ENCODE results near the gene OR6P1. TPM values are rescaled to one million over a fixed set of nuclear protein-coding genes. Genes with fewer than 3 reads are reported as not detected.
A peak's percentile ranks its signal among the peaks of the same experiment; 100 is the strongest.

OR6P1 gene
- total RNA-seq, 2 donors from 2014 or later, result not detected

GRCh38 chr1:158607296-158607695 is 36.9 kb upstream of the OR6P1 start:
- no peak overlapping the region for H3K4me3 Mint-ChIP-seq
- H3K27ac Mint-ChIP-seq, result no peak overlapping the region
- H3K36me3 Mint-ChIP-seq (ENCODE audit: low read depth), result no peaks in the 10 kb centered on the region
- H3K36me3 ChIP-seq (ENCODE audit: control insufficient read depth, insufficient read depth, low read length), result no peaks in the 10 kb centered on the region
- H3K9me3 Mint-ChIP-seq, result no peaks in the 10 kb centered on the region
- no peaks in the 10 kb centered on the region for H3K27me3 ChIP-seq (ENCODE audit: control insufficient read depth, insufficient read depth, low read length, poor library complexity, severe bottlenecking)
- H3K4me1 Mint-ChIP-seq, result peaks cover 2% of the 10 kb centered on the region
- H3K27me3 Mint-ChIP-seq (ENCODE audit: insufficient read depth), result peaks cover 2% of the 10 kb centered on the region
- H3K27ac ChIP-seq (ENCODE audit: low read depth, low read length), result no peak overlapping the region
- no peak overlapping the region for H3K4me3 ChIP-seq (ENCODE audit: low read length)
- H3K4me1 ChIP-seq (ENCODE audit: control insufficient read depth, insufficient read depth, low read length), result peaks cover 3% of the 10 kb centered on the region
- no peak for TF ChIP-seq CTCF (conservative IDR thresholded peaks at IDR 0.05)
- no peaks in the 10 kb centered on the region for H3K9me3 ChIP-seq (ENCODE audit: control insufficient read depth, low read length)
- DNase-seq, result peak; percentile 60
- H3K9ac ChIP-seq (ENCODE audit: extremely low read depth, low read length, poor library complexity, severe bottlenecking), result no peak overlapping the region
- WGBS, 2 experiments (ENCODE audit: insufficient coverage in 1 of 2, insufficient read length in 1 of 2), result 76 to 100% methylated on average over 1 of the region's 1 CpG

GRCh38 chr1:158604968-158605367 is 34.6 kb upstream of the OR6P1 start, which contains the start of gene OR10Z1:
OR10Z1 (plus strand) TSS chr1:158605268; CDS start chr1:158606439, 1,171 bp downstream.
- Histone ChIP-seq H3K9me3 (ENCODE audit: control insufficient read depth, low read length) (no peaks in the 10 kb centered on the region), H3K27me3 (ENCODE audit: control insufficient read depth, insufficient read depth, low read length, poor library complexity, severe bottlenecking) (no peaks in the 10 kb centered on the region), H3K36me3 (ENCODE audit: control insufficient read depth, insufficient read depth, low read length) (no peaks in the 10 kb centered on the region), H3K27ac (ENCODE audit: low read depth, low read length) (no peak within 1 kb of the TSS), H3K4me1 (ENCODE audit: control insufficient read depth, insufficient read depth, low read length) (peaks cover 3% of the 10 kb centered on the region), H3K4me3 (ENCODE audit: low read length) (no peak within 1 kb of the TSS), H3K9ac (ENCODE audit: extremely low read depth, low read length, poor library complexity, severe bottlenecking) (no peak within 1 kb of the TSS)
- Mint-ChIP-seq H3K9me3 (no peaks in the 10 kb centered on the region), H3K4me3 (no peak within 1 kb of the TSS), H3K4me1 (peaks cover 2% of the 10 kb centered on the region), H3K27ac (no peak within 1 kb of the TSS), H3K36me3 (ENCODE audit: low read depth) (no peaks in the 10 kb centered on the region), H3K27me3 (ENCODE audit: insufficient read depth) (no peaks in the 10 kb centered on the region)
- 93% methylated on average over 1 of the region's 1 CpG; no CpG with 5 or more reads in 1 of the 2 experiments for WGBS, 2 experiments (ENCODE audit: insufficient coverage in 1 of 2, insufficient read length in 1 of 2)
- no peak for DNase-seq
- no peak for TF ChIP-seq CTCF (conservative IDR thresholded peaks at IDR 0.05)

- Histone ChIP-seq H3K9me3 (ENCODE audit: control insufficient read depth, low read length) (no peaks in the 10 kb centered on the region), H3K36me3 (ENCODE audit: control insufficient read depth, insufficient read depth, low read length) (no peaks in the 10 kb centered on the region), H3K27me3 (ENCODE audit: control insufficient read depth, insufficient read depth, low read length, poor library complexity, severe bottlenecking) (no peaks in the 10 kb centered on the region), H3K4me3 (ENCODE audit: low read length) (no peak overlapping the region), H3K9ac (ENCODE audit: extremely low read depth, low read length, poor library complexity, severe bottlenecking) (no peak overlapping the region), H3K27ac (ENCODE audit: low read depth, low read length) (no peak overlapping the region), H3K4me1 (ENCODE audit: control insufficient read depth, insufficient read depth, low read length) (no peaks in the 10 kb centered on the region)
- H3K9me3 Mint-ChIP-seq, result peaks cover 14% of the 10 kb centered on the region
- H3K4me1 Mint-ChIP-seq, result no peaks in the 10 kb centered on the region
- TF ChIP-seq CTCF (conservative IDR thresholded peaks at IDR 0.05), result no peak
- WGBS, 2 experiments (ENCODE audit: insufficient coverage in 1 of 2, insufficient read length in 1 of 2), result 50% methylated on average over 2 of the region's 2 CpGs; no CpG with 5 or more reads in 1 of the 2 experiments
- DNase-seq, result no peak
- no peak overlapping the region for H3K27ac Mint-ChIP-seq
- no peak overlapping the region for H3K4me3 Mint-ChIP-seq
- no peaks in the 10 kb centered on the region for H3K27me3 Mint-ChIP-seq (ENCODE audit: insufficient read depth)
- H3K36me3 Mint-ChIP-seq (ENCODE audit: low read depth), result no peaks in the 10 kb centered on the region
These were observed 30.4 kb upstream of the OR6P1 start for GRCh38 chr1:158600735-158601134.
